ENCODE data around the gene NR1D1.

NR1D1 gene

GRCh38 chr17:40072735-40073346 lies 27.5 kb downstream of the NR1D1 start (continued):
- TF ChIP-seq ZNF518A (tag by site-specific recombination; conservative IDR thresholded peaks at IDR 0.05; ENCODE audit: low read depth), result no peak
- TF ChIP-seq GFI1B (tag by site-specific recombination; IDR thresholded peaks at IDR 0.05), result no peak

- Histone ChIP-seq H3K4me1 (ENCODE audit: control insufficient read depth, insufficient read depth, low read length) (peaks cover 37% of the 10 kb centered on the region), H3K27ac (ENCODE audit: extremely low read depth, low read depth, low read length) (peak overlapping the region; percentile 63)
- POLR2A ChIA-PET, result interaction anchor here (0.9 to 2.2 kb wide), 4 partner anchors 9 to 56 kb away, joined by 3 to 12 read pairs (median 4); partner anchors contain the start of genes MED24 and THRA
- TF ChIP-seq ZNF341 (tag by site-specific recombination; IDR thresholded peaks at IDR 0.05; ENCODE audit: low read depth) (peak; percentile 40), ZBTB44 (tag by site-specific recombination; IDR thresholded peaks at IDR 0.05) (peak; percentile 7; the same call in 1 of the 2 replicates), PATZ1 (tag by site-specific recombination; IDR thresholded peaks at IDR 0.05) (peak; percentile 81), ZNF335 (tag by site-specific recombination; conservative IDR thresholded peaks at IDR 0.05) (peak; percentile 60; the same call in 1 of the 2 replicates), IKZF3 (tag by site-specific recombination; IDR thresholded peaks at IDR 0.05) (peak; percentile 51; the same call in 1 of the 2 replicates), ZBTB10 (tag by site-specific recombination; IDR thresholded peaks at IDR 0.05) (peak; percentile 46; the same call in 1 of the 2 replicates), ZNF629 (tag by site-specific recombination; IDR thresholded peaks at IDR 0.05) (peak; percentile 26; the same call in 1 of the 2 replicates), ZNF561 (tag by site-specific recombination; IDR thresholded peaks at IDR 0.05; ENCODE audit: borderline replicate concordance) (no peak), PRDM10 (tag by site-specific recombination; IDR thresholded peaks at IDR 0.05) (peak; percentile 84), FEZF1 (tag by site-specific recombination; IDR thresholded peaks at IDR 0.05) (peak; percentile 84), MYNN (tag by site-specific recombination; IDR thresholded peaks at IDR 0.05; ENCODE audit: borderline replicate concordance) (no peak), ZBTB20 (tag by site-specific recombination; IDR thresholded peaks at IDR 0.05) (peak; percentile 61; the same call in 1 of the 2 replicates), KLF17 (tag by site-specific recombination; IDR thresholded peaks at IDR 0.05) (peak; percentile 25; the same call in 1 of the 2 replicates), SCRT2 (tag by site-specific recombination; IDR thresholded peaks at IDR 0.05) (peak; percentile 70), ZNF792 (tag by site-specific recombination; IDR thresholded peaks at IDR 0.05) (0 out of 2 replicates have a peak, but pooled peaks have one; percentile 35)
Measured at GRCh38 chr17:40072040-40072734, 28.2 kb downstream of the NR1D1 start.

More at GRCh38 chr17:40072040-40072734, 28.2 kb downstream of the NR1D1 start:
- H3K4me3 ChIP-seq (ENCODE audit: low read depth, low read length), result no peak overlapping the region
- H3K9me3 ChIP-seq (ENCODE audit: control insufficient read depth, insufficient read depth, low read depth, low read length), result no peaks in the 10 kb centered on the region
- H3K36me3 ChIP-seq (ENCODE audit: control insufficient read depth in 2 of 2, insufficient read depth in 1 of 2, low read length in 2 of 2), result peaks cover 0 to 25% of the 10 kb centered on the region in 2 experiments; a peak in 1 of 3 replicates
- CTCF ChIA-PET, result interaction anchor here (0.6 to 10.2 kb wide), 9 partner anchors 9 to 95 kb away, joined by 3 to 166 read pairs (median 43); partner anchors contain the start of genes MED24, NR1D1 and THRA

All from HEK293 (cell line).